DMS 273 (cell line): Measurements from ENCODE around the gene ASPSCR1.

Experiments
- DNase-seq: peaks from one replicate; lab custom pipeline; 2025; ENCODE audit not compliant: unreplicated experiment; lab: John Stamatoyannopoulos, UW

ASPSCR1 gene

GRCh38 chr17:82053130-82053529 lies 75.7 kb downstream of the ASPSCR1 start:
- DNase-seq = no peak

- no peak for DNase-seq
Observed at GRCh38 chr17:82053556-82054263, 76.3 kb downstream of the ASPSCR1 start.

GRCh38 chr17:82054351-82055022 lies 77.1 kb downstream of the ASPSCR1 start:
- no peak for DNase-seq

GRCh38 chr17:82055023-82055964 lies 77.9 kb downstream of the ASPSCR1 start:
- no peak for DNase-seq

GRCh38 chr17:82055965-82056728 lies 78.7 kb downstream of the ASPSCR1 start:
- no peak for DNase-seq

GRCh38 chr17:82056729-82057621 lies 79.5 kb downstream of the ASPSCR1 start:
- DNase-seq = no peak

GRCh38 chr17:82058230-82058854 lies 80.9 kb downstream of the ASPSCR1 start:
- peak; percentile 56 for DNase-seq

- DNase-seq = no peak
Observed at GRCh38 chr17:82058855-82059249, 81.4 kb downstream of the ASPSCR1 start.

GRCh38 chr17:82059272-82060000 lies 82.0 kb downstream of the ASPSCR1 start:
- peak; percentile 58 for DNase-seq

- no peak for DNase-seq
Observed at GRCh38 chr17:82060001-82060380, 82.6 kb downstream of the ASPSCR1 start.

GRCh38 chr17:82060614-82061013 lies 83.2 kb downstream of the ASPSCR1 start:
- DNase-seq = no peak

GRCh38 chr17:82061047-82061925 lies 83.9 kb downstream of the ASPSCR1 start:
- DNase-seq = no peak

- DNase-seq = no peak
Observed at GRCh38 chr17:82062076-82062983, 84.9 kb downstream of the ASPSCR1 start.

- DNase-seq = no peak
Observed at GRCh38 chr17:82062984-82063368, 85.5 kb downstream of the ASPSCR1 start.

GRCh38 chr17:82063424-82064415 lies 86.3 kb downstream of the ASPSCR1 start:
- no peak for DNase-seq
